Ascending aorta (tissue), 2 donors: Measurements from ENCODE around the gene SPIB. TPM values are rescaled to one million over a fixed set of nuclear protein-coding genes. Genes with fewer than 3 reads are reported as not detected.

Experiments
- DNase-seq, 2 donors: peaks; one replicate each; pipeline ENCODE4 v3.0.0-alpha.2; 2019; ENCODE audit warnings: low spot score in 2 of 2
- H3K27ac ChIP-seq, 2 donors: fragments of 200-600 bp; sonication (generic); one replicate each; pipeline ENCODE4 v1.5.1; 2016 to 2017; ENCODE audit warnings: mild to moderate bottlenecking in 1 of 2
- H3K27me3 ChIP-seq: fragments of 200-600 bp; sonication (generic); one replicate; pipeline ENCODE4 v1.5.1; 2017
- H3K36me3 ChIP-seq, 2 donors: fragments of 200-600 bp; sonication (generic); one replicate each; pipeline ENCODE4 v1.5.1; 2016
- H3K4me1 ChIP-seq, 2 donors: fragments of 200-600 bp; sonication (generic); one replicate each; pipeline ENCODE4 v1.5.1; 2016 to 2017; ENCODE audit warnings: mild to moderate bottlenecking in 1 of 2
- H3K4me3 ChIP-seq, 2 donors: fragments of 200-600 bp; sonication (generic); one replicate each; pipeline ENCODE4 v1.5.1; 2016 to 2017; ENCODE audit warnings: mild to moderate bottlenecking in 1 of 2
- H3K9me3 ChIP-seq, 2 donors: fragments of 200-600 bp; sonication (generic); one replicate each; pipeline ENCODE4 v1.5.1; 2016
- intact Hi-C: fragments of 100-400 bp; cut with DNase I; formaldehyde crosslinking; loops from one replicate; pipeline ENCODE4 v1.15.1; 2023
- total RNA-seq: library from RNA; depleted of rRNA; stranded (reverse); fragments of >200 nt; gene quantifications from one replicate; pipeline ENCODE4 v1.1.0, GENCODE V29; 2016
- TF ChIP-seq, protein P1 (sequence below), 3 experiments: fragments of 200-600 bp in 2 of 3; fragments of 450-650 bp in 1 of 3; sonication (generic) in 2 of 3; IDR thresholded peaks; one replicate each; pipeline ENCODE4 v1.5.1; 2016 to 2019; ENCODE audit warnings: antibody characterized with exemption in 3 of 3, mild to moderate bottlenecking in 1 of 3, moderate library complexity in 1 of 3

Gene SPIB
- total RNA-seq, 1 donor from 2014 or later: not detected

DNA sequence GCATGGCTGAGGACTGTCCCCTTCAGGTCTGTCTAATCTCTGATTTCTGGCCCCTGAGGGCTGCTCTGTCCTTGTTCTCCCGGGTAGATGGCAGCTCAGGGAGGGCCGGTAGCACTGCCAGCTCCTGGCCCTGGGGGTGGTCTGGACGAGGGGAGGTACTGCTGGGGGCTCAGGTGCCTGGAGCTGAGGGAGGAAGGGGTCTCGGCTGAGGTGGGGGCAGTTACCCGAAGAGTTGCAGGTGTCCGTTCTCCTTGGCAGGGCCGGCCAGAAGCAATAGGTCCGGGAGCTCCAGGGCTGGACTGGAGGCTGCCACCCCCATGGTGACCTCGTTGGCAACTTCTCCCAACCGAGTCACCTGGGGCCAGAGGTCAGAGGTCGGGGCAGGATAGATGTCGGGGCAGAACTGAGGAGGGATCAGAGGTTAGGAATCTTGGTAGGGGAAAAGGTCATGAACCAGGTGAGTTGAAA is 56.4 kb downstream of the SPIB start:
- H3K4me1 ChIP-seq: peaks cover 8 to 12% of the 10 kb centered on the region in 2 donors
- H3K4me3 ChIP-seq: no peak overlapping the region
- no peaks in the 10 kb centered on the region for H3K27me3 ChIP-seq
- H3K36me3 ChIP-seq: peaks cover 10 to 12% of the 10 kb centered on the region in 2 donors
- no peaks in the 10 kb centered on the region for H3K9me3 ChIP-seq
- TF ChIP-seq, protein P1, sequence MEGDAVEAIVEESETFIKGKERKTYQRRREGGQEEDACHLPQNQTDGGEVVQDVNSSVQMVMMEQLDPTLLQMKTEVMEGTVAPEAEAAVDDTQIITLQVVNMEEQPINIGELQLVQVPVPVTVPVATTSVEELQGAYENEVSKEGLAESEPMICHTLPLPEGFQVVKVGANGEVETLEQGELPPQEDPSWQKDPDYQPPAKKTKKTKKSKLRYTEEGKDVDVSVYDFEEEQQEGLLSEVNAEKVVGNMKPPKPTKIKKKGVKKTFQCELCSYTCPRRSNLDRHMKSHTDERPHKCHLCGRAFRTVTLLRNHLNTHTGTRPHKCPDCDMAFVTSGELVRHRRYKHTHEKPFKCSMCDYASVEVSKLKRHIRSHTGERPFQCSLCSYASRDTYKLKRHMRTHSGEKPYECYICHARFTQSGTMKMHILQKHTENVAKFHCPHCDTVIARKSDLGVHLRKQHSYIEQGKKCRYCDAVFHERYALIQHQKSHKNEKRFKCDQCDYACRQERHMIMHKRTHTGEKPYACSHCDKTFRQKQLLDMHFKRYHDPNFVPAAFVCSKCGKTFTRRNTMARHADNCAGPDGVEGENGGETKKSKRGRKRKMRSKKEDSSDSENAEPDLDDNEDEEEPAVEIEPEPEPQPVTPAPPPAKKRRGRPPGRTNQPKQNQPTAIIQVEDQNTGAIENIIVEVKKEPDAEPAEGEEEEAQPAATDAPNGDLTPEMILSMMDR (IDR thresholded peaks at IDR 0.05): no peak
- H3K27ac ChIP-seq: no peak overlapping the region
- no peak for DNase-seq
- intact Hi-C loops: loop anchor here (5.0 kb wide), 1 partner anchor 93 kb away; the partner anchor contains the start of gene POLD1

GRCh38 chr19:50475736-50476223 is 57.0 kb downstream of the SPIB start:
- H3K9me3 ChIP-seq: no peaks in the 10 kb centered on the region
- intact Hi-C loops: loop anchor here (1.0 to 5.0 kb wide), 2 partner anchors 36 to 93 kb away; partner anchors contain the start of genes JOSD2 and POLD1
- no peaks in the 10 kb centered on the region for H3K27me3 ChIP-seq
- DNase-seq: no peak
- peaks cover 16 to 19% of the 10 kb centered on the region in 2 donors for H3K36me3 ChIP-seq
- peak overlapping the region; percentile 91 to 96 for H3K4me3 ChIP-seq
- peak overlapping the region in 1 of 2 donors; percentile 19 for H3K27ac ChIP-seq
- TF ChIP-seq, protein P1 (IDR thresholded peaks at IDR 0.05): no peak
- peaks cover 8 to 12% of the 10 kb centered on the region in 2 donors for H3K4me1 ChIP-seq

- H3K36me3 ChIP-seq: peaks cover 22 to 25% of the 10 kb centered on the region in 2 donors
- peak within 1 kb of the TSS; percentile 91 to 96 for H3K4me3 ChIP-seq
- peak; percentile 65 to 93 for DNase-seq
- no peaks in the 10 kb centered on the region for H3K27me3 ChIP-seq
- no peaks in the 10 kb centered on the region for H3K9me3 ChIP-seq
- TF ChIP-seq, protein P1 (IDR thresholded peaks at IDR 0.05): no peak
- peak within 1 kb of the TSS; percentile 41 to 55 for H3K27ac ChIP-seq
- intact Hi-C loops: loop anchor here (1.0 to 5.0 kb wide), 2 partner anchors 35 to 94 kb away; partner anchors contain the start of genes JOSD2 and POLD1
- H3K4me1 ChIP-seq: peaks cover 8 to 12% of the 10 kb centered on the region in 2 donors
Observed at GRCh38 chr19:50476224-50476906, 57.6 kb downstream of the SPIB start, which contains the start of the genes EMC10 and GARIN5A. TSS of gene EMC10 (plus strand) at chr19:50476507. CDS start at chr19:50476545, 38 bp downstream. TSS of gene GARIN5A (minus strand) at chr19:50476848. CDS start at chr19:50476388, 460 bp downstream.

DNA sequence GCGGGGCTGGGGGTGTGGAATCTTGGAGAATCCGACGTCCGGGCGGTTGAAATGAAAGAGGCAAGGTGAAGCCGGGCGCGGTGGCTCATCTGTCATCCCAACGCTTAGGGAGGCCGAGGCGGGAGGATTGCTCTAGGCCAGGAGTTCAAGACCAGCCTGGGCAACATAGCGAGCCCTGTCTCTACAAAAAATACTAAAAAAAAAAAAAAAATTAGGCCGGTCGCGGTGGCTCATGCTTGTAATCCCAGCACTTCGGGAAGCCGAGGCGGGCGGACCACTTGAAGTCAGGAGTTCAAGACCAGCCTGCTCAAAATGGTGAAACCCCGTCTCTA is 58.1 kb downstream of the SPIB start:
- Histone ChIP-seq H3K9me3 (no peaks in the 10 kb centered on the region), H3K27ac (peak overlapping the region in 1 of 2 donors; percentile 41), H3K36me3 (peaks cover 27 to 30% of the 10 kb centered on the region in 2 donors), H3K4me1 (peaks cover 8 to 12% of the 10 kb centered on the region in 2 donors), H3K27me3 (no peaks in the 10 kb centered on the region), H3K4me3 (peak overlapping the region; percentile 91 to 96)
- intact Hi-C loops: loop anchor here (1.0 to 5.0 kb wide), 2 partner anchors 34 to 95 kb away; partner anchors contain the start of genes JOSD2 and POLD1
- TF ChIP-seq, protein P1 (IDR thresholded peaks at IDR 0.05): no peak
- no peak for DNase-seq

DNA sequence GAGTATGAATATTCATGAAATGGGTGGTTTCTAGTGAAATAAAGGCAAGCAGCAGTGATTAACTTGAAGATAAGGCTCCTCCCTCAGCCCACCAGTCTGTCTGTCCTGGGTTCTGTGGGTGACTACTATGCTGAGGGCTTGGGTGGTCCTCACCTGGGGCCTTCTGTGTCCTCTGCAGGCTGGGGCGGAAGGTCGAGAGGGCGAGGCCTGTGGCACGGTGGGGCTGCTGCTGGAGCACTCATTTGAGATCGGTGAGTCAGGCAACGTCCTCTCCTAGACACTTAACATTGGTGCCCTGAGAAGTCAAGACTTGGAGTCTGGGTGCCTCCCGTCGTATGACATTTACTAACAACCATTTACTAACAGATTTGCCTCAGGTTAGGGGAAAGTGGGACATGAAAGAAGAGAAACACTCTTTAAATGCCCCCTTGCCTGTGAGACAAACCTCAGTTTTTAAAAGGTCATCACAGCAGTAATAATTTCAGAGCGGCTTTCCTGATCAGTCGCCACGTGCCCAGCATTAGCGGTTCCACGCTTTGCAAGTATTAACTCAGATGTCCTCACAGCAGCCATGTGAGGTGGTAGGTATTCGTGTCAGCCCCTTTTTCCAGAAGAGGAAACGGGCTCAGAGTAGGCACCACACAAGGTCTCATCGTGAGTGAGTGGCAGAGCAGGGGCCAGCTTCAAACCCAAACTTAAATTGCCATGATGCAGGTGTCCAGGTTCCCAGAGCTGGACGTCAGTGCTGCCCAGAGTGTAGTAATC is 59.2 kb downstream of the SPIB start:
- DNase-seq: no peak
- peak overlapping the region in 1 of 2 donors; percentile 91 for H3K4me3 ChIP-seq

More for the DNA sequence above, 59.2 kb downstream of the SPIB start:
- Histone ChIP-seq H3K27ac (no peak overlapping the region), H3K4me1 (peaks cover 8 to 12% of the 10 kb centered on the region in 2 donors), H3K9me3 (no peaks in the 10 kb centered on the region), H3K36me3 (peaks cover 35 to 40% of the 10 kb centered on the region in 2 donors), H3K27me3 (no peaks in the 10 kb centered on the region)
- TF ChIP-seq, protein P1 (IDR thresholded peaks at IDR 0.05): no peak
- intact Hi-C loops: loop anchor here (5.0 kb wide), 1 partner anchor 96 kb away; the partner anchor contains the start of gene POLD1
